Cardiac muscle cell (in vitro differentiated cells and primary cell): ENCODE measurements around the gene TFR2. TPM values are rescaled to one million over a fixed set of nuclear protein-coding genes. Genes with fewer than 3 reads are reported as not detected.

Experiments used
- DNase-seq, 2 donors: peaks; one replicate each; pipeline versions ENCODE4 v3.0.0 to v3.0.0-alpha.2; 2010 to 2017; ENCODE audit warnings: low read depth in 1 of 2, low spot score in 1 of 2
- H3K27ac ChIP-seq: fragments of 200-600 bp; sonication (generic); 2 replicates; pipeline ENCODE4 v1.5.1; 2016
- H3K27me3 ChIP-seq: fragments of 200-600 bp; sonication (generic); 2 replicates; pipeline ENCODE4 v1.6.0; 2016; ENCODE audit warnings: control low read depth
- H3K36me3 ChIP-seq: fragments of 200-600 bp; sonication (generic); 2 replicates; pipeline ENCODE4 v1.5.1; 2016; ENCODE audit warnings: control low read depth
- H3K4me1 ChIP-seq: fragments of 200-600 bp; sonication (generic); 2 replicates; pipeline ENCODE4 v1.8.1; 2017; ENCODE audit warnings: low read depth, mild to moderate bottlenecking, mixed run types
- H3K4me3 ChIP-seq: fragments of 200-600 bp; sonication (generic); 2 replicates; pipeline ENCODE4 v1.5.1; 2016; ENCODE audit warnings: mild to moderate bottlenecking
- H3K9me3 ChIP-seq: fragments of 200-600 bp; sonication (generic); 2 replicates; pipeline ENCODE4 v1.5.1; 2017; ENCODE audit warnings: low read depth, mild to moderate bottlenecking, control low read depth
- CTCF ChIP-seq: IDR thresholded peaks from 2 replicates; pipeline ENCODE4 v1.5.1; 2012; ENCODE audit warnings: low read depth, mild to moderate bottlenecking, low read length
- polyA plus RNA-seq: library from polyadenylated mRNA; unstranded; fragments of >200 nt; fragmentation: Nextera tagmentation; extraction: Ambion mirVana; gene quantifications from 2 replicates; pipeline ENCODE4 v1.2.1, GENCODE V29; 2016
- total RNA-seq: library from RNA; depleted of rRNA; stranded (reverse); fragments of >200 nt; gene quantifications from 2 replicates; pipeline ENCODE4 v1.2.3, GENCODE V29; 2016

The TFR2 gene
- total and polyA plus RNA-seq, 2 experiments from 2014 or later: 0.89 TPM; not detected in 1

- Histone ChIP-seq H3K27ac (no peak overlapping the region), H3K4me1 (peaks cover 12% of the 10 kb centered on the region), H3K36me3 (peaks cover 17% of the 10 kb centered on the region), H3K9me3 (no peaks in the 10 kb centered on the region), H3K27me3 (no peaks in the 10 kb centered on the region), H3K4me3 (no peak overlapping the region)
- TF ChIP-seq CTCF: no peak
- DNase-seq: no peak
Observed at GRCh38 chr7:100574362-100575205, 66.8 kb downstream of the TFR2 start.

- H3K27me3 ChIP-seq: no peaks in the 10 kb centered on the region
- TF ChIP-seq CTCF: peak; percentile 8
- no peak for DNase-seq
- H3K4me1 ChIP-seq: peaks cover 12% of the 10 kb centered on the region
- H3K4me3 ChIP-seq: no peak within 1 kb of the TSS
- no peak within 1 kb of the TSS for H3K27ac ChIP-seq
- no peaks in the 10 kb centered on the region for H3K9me3 ChIP-seq
- peaks cover 13% of the 10 kb centered on the region for H3K36me3 ChIP-seq
Observed at GRCh38 chr7:100573691-100574361, 67.5 kb downstream of the TFR2 start, which contains the start of gene SAP25. TSS of gene SAP25 (minus strand) at chr7:100573900. CDS start at chr7:100573742, 158 bp downstream.

- no peak for DNase-seq
- H3K4me3 ChIP-seq: no peak overlapping the region
Observed at GRCh38 chr7:100572949-100573675, 68.2 kb downstream of the TFR2 start.

GRCh38 chr7:100572281-100572948 lies 68.9 kb downstream of the TFR2 start:
- H3K27me3 ChIP-seq: no peaks in the 10 kb centered on the region
- H3K9me3 ChIP-seq: no peaks in the 10 kb centered on the region
- H3K36me3 ChIP-seq: peaks cover 1% of the 10 kb centered on the region
- peaks cover 12% of the 10 kb centered on the region for H3K4me1 ChIP-seq
- no peak overlapping the region for H3K27ac ChIP-seq
- no peak for TF ChIP-seq CTCF
- H3K4me3 ChIP-seq: no peak overlapping the region
- DNase-seq: no peak

More at GRCh38 chr7:100572949-100573675, 68.2 kb downstream of the TFR2 start:
- H3K36me3 ChIP-seq: peaks cover 8% of the 10 kb centered on the region
- H3K4me1 ChIP-seq: peaks cover 12% of the 10 kb centered on the region
- no peak overlapping the region for H3K27ac ChIP-seq
- H3K9me3 ChIP-seq: no peaks in the 10 kb centered on the region
- no peak for TF ChIP-seq CTCF
- H3K27me3 ChIP-seq: no peaks in the 10 kb centered on the region

GRCh38 chr7:100571829-100572116 lies 69.6 kb downstream of the TFR2 start:
- H3K4me3 ChIP-seq: no peak overlapping the region
- H3K27me3 ChIP-seq: no peaks in the 10 kb centered on the region
- DNase-seq: no peak
- H3K9me3 ChIP-seq: no peaks in the 10 kb centered on the region
- no peak for TF ChIP-seq CTCF
- H3K36me3 ChIP-seq: no peaks in the 10 kb centered on the region
- peaks cover 12% of the 10 kb centered on the region for H3K4me1 ChIP-seq
- H3K27ac ChIP-seq: no peak overlapping the region
